Inflammatory macrophage treated with lipopolysaccharide for 4 hours (primary cell): ENCODE data around the gene SLC4A1.

Experiments
- DNase-seq: peaks from one replicate; pipeline ENCODE4 v3.0.0-alpha.2; 2020

Gene SLC4A1

DNA sequence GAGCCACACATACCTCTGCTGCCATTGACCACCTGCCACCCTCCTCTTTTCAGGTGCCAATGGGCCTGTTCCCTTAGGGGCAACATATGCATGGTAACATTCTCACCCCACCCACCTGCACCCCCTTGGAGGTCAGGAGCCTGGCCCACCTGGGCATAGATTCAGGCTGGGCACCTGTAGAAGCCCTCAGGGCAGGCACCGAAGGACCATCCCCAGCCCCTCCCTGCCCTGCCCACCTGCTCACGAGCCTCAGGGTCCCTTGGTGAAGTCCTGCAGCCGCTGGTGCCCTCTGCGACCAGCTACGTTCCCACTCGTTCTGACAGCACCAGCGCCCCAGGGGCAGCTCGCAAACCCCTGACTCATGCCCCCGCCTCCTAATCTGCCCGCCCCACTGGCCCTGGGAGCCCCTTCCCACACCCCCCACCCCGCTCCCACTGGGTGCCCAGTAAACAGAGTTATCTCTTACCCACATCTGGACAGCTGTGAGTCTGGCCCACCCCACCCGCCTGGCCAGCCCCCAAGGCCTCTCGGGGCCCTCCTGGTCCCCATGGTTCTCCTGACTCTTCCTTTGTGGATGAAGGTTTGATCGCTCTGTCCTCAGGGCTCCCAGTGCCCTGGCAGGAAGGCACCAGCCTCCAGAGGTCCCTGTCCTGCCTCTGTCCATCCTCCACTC is at the start of gene SLC4A1:
SLC4A1 (minus strand) TSS at position 318 of the 673 bp plus-strand sequence. CDS start 5,269 bp downstream, outside the sequence.
- no peak for DNase-seq

DNA sequence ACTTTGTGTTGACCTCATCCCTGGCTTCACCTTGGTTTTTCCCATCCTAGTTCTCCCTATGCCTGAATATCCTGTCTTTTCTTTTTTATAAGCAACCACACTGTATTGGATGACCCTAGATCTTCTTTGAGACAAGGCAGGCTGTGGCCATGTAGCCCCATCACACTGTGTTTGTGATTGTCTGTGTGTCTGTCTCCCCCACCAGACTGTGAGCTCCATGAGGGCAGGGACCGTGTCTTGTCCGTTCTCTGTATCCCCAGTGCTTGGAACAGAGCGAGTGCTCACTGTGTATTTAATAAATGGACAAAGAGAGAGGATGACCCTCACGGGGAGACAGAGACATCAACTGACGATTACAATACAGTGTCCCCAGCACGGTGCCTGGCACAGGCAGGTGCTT is 49.6 kb upstream of the SLC4A1 start:
- DNase-seq = no peak

DNA sequence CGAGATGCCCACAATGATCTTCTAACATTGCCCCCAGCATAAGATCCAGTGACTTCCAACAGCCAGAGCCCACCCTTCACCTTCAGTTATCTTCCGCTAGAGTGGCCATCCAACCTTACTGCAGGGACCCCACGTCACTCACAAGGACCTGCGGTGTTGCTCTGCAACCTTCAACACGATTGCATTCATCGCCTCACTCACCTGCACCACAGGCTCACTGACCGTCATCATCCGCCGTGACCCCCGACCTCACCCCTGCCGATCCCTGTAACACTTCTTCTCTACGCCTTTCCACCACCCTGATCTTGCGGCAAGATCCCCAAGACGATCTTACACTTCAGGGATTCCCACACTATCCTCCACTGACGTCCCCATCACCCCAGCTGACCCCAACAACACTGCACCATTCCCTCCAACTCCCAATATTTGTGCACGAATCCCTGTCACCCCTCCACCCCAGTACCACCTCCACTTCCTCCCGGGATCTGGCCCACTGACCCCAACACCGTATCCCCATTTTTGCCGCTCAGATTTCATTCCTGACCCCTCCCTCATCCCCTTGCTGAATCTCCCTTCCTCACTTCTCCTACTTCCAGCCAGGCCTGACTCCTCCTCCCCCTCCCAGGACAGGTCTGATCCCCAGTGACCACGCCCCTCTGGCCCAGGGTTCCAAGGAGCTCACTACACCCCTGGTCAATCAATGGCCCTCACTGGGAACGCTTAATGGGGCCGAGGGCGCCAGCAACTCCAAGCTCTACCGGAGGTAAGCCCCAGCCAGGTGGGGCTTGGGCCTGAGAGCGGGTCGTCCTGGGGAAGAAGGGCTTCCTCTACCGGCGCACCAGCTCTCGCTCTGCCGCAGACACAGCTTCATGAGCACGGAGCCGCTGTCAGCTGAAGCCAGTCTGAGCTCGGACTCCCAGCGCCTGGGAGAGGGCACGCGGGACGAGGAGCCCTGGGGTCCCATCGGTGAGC is 48.1 kb upstream of the SLC4A1 start:
- DNase-seq = no peak

DNA sequence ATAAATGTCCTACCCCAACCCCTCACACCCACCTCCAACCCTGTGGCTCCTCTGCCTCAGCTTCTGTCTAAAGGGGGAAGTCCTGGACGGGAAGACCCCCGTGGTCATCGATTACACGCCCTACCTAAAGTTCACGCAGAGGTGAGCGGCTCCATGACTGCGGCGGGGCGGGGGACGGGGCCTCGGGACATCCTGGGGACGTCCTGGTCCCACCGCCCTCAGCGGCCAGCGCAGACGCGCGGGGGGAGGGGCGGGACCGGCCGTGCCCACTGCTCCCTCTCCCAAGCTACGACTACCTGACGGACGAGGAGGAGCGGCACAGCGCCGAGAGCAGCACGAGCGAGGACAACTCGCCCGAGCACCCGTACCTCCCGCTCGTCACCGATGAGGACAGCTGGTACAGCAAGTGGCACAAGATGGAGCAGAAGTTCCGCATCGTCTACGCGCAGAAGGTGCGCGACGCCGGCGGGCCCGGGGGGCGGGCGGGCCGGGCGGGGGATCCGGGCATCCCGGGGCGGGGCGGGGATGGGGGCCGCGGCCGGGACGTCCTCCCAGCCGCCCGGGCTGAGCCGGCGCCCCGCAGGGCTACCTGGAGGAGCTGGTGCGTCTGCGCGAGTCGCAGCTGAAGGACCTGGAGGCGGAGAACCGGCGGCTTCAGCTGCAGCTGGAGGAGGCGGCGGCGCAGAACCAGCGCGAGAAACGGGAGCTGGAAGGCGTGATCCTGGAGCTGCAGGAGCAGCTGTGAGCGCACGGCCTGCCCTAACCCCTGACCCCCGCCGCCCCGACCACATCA is 47.1 kb upstream of the SLC4A1 start:
- DNase-seq = no peak

DNA sequence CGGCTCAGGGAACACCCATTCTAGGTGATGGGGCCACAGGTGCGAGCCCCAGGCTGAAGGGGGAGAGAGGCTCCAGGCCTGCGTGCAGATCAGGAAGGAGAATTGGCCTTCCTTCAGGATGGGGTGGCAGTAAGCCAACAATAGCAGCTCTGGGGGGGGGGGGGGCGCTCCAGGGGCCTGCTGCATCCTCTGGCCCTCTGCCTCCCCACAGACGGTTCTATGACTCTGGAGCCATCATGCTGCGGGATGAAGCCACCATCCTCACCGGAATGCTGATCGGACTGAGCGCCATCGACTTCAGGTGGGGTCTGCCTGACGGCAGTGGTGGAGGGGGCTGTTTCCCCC is 46.6 kb upstream of the SLC4A1 start:
- no peak for DNase-seq

DNA sequence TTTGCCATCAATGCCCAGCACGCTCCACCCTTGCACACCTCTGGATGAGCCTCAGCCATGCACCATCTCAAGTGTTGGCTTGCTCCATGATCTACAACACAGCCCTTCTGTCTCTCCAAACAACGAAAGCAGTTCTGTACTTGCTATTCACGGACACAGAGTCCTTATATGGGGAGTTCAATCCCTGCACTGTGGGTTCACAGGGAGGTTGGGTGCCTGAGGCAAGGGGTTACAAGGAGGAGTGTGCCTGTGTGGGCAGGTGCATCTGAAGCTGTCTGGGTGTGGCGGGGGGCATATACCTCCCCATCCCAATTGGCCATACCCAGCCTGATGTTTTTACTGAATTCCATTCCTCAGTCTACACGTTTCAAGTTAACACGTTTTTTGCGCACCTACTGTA is 46.1 kb upstream of the SLC4A1 start:
- DNase-seq = no peak

DNA sequence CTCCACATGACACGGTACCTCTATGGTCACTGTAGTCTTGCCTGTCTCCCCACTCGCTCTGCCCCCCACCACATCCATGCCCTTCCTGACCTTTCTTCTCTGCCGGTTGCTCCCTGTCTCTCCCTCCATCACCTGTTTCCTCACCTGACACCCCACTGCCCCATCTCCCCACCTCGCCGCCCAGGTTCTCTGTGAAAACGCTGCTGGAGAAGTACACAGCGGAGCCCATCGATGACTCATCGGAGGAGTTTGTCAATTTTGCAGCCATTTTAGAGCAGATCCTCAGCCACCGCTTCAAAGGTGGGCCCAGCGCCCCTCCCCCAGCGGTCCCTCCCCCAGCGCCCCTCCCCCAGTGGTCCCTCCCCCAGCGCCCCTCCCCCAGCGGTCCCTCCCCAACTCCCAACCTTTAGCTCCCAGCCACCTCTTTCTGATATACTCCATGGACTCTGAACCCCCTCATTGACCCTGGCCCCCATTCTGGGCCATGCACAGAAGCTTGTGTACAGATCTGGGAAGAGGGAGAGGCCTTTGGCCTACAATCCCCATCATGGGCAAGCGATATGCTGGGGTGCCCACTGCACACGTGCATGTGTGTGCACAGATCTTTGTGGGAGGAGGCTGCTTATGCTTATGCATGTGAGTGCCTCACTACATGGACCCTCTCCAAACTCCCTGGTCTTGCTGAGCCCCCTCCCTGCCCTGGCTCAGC is 44.6 kb upstream of the SLC4A1 start:
- no peak for DNase-seq

DNA sequence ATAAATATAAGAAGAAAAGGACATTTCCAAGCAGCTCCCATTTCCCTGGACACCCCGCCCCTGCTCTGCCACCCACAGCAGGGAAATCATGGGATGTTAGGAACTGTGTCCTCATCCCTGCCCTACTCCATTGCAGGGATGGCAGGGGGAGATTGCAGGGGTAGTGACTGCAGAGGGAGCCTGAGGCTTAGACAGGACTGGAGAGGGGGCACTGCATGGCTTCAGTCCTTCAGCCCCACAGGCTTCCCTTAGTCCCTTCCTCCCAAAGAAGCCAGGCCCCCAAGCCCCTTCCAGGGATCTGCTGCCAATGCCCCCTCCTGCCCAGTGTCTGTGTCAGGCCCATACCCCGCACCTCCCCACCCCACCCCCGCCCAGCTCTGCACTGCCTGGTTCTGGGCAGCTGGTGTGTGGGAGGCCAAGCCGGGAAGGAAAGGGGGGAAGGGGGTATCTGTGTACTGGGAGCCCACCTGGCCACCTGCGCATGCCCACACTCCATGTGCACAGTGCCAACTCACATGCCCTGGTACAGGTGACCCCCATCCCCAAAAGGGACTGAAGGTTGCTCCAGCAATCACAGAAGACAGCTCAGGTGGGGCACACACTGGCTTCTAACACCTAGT is 43.7 kb upstream of the SLC4A1 start:
- DNase-seq = no peak

DNA sequence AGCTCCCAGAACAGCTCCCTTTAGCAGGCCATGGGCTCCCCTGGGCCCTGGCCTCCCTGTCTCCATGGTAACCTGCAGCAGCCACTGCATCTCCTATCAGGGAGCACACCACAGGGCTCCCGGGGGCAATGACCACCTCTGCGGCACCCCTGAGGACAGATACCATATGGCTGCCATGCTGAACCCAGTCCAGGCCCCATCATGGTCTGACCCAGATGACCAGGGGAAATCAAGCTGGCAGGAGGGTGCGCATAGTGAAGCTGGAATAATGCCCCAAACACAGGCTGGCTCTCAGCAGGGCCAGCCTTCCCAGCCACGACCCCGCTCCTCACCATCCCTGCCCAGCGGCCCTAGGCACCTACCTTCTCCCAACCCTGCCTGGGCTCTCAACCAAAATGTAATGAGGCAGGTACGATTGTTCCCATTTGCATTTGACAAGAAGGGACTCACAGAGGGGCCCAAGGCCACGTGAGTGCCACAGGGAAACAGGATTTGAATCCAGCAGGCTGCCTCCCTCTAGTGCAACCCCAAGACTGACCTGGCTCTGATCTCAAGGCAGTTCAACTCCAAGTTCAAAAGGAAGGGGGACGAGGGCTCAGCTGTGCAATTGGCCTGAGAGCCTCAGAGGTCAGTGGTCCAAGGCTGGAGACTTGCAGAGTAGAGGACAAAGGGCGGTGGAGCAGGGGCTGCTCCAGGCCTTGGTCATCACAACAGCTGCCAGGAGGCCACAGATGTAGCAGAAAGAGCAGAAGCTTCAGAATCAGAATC is 42.9 kb upstream of the SLC4A1 start:
- no peak for DNase-seq

DNA sequence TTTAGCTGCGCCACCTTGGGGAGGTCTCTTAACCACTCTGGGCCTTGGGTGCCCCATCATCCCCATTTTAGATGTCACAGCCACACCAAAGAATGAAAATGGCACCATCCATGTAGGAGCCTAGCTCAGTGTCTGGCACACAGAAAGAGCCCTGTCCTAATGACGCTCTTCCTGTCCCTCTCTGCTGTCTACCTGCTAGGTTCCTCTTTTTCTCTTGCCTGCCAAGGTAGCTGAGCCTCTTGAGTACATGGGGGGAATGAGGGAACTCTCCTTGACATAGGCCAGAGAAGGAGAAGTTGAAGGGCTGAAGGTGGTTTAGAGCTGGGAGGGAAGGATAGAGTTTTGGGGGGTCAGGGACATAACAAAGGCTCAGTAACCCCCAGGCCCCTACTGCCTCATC is 42.3 kb upstream of the SLC4A1 start:
- DNase-seq = no peak

DNA sequence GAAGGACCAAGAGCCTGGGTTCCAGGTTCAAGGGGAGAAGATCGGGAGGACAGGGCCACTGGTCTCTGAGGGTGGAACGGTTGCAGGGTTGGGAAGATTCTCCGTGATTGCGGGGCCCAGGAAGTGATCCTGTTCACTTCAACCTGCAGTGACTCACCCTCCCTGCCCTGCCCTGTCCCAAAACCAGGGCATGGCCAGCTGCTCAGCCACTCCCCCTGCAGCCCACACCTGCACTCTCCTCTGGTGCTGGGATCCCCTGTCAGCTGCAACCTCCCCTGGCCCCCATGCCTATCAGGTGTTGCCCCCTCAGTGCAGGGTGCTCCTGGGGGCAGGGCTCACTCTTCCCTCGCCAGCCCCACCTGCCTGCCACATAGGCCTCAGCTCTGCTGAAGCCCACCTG is 41.5 kb upstream of the SLC4A1 start:
- no peak for DNase-seq

DNA sequence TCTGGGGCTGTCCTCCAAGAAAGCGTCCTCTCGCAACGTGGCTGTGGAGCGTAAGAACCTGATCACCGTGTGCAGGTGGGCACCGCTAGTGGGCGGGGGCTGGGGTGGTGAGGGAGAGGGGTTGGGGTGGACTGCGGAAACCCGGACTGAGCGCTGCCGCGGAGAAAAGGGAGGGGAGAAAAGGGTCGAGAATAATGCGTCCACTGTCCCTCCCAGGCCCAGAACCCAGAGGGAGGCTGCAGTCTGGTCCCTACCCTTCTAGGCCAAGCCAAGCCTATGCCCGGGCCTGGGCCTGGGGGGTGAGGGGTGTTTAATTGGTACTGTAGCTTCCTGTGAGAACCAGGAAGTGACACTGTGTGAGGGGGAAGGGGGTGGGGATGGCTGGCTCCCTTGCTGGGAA is 40.9 kb upstream of the SLC4A1 start:
- no peak for DNase-seq

DNA sequence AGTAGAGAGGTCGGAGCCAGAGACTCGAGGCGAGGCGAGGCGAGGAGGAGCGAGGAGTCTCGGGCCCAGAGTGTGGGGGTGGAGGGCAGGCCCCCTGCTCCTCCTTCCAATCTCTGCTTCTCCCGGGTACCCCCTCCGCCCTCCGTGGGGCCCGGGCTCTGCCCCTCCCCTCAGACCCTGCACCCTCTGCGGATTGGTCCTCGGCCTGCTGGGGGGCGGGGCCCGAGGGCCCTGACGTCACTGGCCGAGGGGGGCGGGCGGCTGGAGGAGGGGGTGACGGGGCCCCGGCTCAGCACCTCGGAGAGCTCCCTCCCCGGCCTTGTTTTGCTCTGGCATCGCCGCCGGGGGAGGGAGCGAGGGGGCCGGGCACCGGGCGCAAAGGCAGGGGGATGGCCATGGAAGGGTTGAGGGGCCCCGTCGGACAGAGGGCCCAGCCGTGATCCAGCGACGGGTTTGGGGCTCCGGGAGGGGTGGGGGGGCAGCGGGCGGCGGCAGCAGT is 40.4 kb upstream of the SLC4A1 start, which contains the start of gene RUNDC3A:
RUNDC3A (plus strand) TSS at position 282 of the 499 bp plus-strand sequence. CDS start 232 bp downstream, outside the sequence.
- peak; percentile 54 for DNase-seq

DNA sequence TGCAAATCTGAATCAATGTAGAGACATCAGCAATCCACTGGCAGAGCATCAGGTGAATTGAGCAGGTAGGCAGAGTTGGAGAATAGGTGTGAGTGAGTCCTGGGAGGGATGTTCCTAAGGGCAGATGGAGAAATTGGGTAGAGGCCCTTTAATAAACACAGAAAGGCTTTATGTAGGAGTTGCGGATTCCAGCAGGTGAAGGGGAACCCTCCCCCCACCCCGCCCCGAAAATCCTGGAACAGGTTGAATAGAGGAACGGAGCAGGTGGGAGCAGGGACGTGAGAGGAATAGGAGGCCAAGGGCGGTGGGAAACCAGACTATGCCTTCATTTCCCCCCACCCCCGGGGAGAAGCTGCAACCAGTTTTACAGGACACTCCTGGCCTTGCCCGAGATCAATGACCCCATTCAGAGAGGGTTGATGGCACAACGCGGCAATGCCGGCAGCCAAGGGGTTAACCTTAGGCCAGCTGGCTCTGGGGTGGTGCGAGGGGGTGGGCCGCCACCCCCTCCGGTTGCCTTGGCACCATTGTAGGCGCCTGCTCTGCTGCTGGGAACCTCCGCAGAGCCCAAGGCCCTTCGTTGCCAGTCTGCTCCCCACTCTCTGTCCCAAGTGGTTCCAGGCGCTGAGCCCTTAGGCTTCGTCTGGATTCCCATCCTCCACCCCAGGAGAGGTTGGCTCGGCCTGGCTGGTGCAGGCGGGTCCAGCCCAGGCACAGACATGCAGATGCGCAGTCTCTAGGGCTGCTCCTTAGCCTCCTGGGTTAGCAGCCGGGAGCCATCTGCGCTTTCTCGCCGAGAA is 39.7 kb upstream of the SLC4A1 start:
- DNase-seq = no peak

DNA sequence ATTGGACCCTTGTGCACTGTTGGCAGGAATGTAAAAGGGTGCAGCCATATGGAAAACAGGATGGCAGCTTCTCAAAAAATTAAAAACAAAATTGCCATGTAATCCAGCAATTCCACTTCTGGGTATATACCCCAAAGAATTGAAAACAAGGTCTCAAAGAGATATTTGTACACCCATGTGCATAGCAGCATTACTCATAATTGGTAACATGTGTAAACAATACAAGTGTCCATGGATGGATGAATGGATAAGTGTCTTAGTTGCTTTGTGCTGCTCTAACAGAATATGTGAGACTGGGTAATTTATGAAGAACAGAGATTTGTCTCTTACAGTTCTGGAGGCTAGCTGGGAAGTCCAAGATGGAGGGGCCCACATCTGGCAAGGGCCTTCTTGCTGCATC is 36.7 kb upstream of the SLC4A1 start:
- no peak for DNase-seq

DNA sequence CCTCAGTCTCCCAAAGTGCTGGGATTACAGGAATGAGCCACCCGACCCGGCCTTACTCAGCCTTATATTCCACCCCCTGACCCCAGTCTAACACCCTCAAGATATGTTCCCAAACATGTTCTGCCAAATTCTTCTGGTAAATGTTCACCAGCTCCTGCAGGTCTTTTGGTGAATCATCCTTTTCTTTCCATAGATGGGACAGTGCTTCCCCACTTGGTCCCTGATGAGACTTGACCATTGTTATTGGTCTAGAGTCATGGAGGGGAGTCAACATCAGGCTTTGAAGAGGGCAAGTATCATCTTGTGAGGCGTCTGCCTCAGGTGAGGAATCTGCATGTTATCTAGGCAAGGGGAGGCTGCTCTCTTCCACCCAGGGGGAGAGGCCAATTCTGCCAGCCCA is 30.0 kb upstream of the SLC4A1 start:
- DNase-seq = no peak

DNA sequence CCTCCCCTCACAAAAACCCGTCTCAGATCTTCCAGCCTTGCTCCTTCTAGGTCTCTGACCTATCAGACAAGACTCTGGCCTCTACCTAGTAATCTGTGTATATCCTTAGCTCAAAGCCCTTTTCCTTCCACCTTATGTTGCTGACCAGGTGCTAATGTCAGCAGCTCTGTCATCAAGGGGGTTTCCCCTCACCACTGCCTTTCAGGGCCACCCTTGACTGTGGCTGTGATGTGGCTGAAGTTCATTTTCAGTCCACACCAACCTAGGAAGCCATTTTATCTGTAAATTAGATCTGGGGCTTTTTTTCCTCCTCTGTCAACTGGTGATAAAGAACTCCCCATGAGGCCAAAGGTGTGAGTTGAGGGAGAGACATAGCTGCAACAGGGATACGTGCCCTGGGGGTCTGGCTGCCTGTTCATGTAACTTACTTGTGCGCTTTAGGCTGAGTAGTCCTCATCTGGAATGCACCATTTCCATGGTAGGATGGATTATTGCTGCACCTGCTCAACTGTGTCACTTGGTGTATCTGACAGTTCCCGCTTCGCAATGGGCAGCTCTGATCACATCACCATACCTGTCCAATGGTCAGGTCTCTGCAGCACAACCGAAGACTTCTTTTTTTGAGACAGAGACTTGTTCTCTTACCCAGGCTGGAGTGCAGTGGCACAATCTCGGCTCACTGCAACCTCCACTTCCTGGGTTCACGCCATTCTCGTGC is 25.7 kb upstream of the SLC4A1 start:
- DNase-seq = no peak

DNA sequence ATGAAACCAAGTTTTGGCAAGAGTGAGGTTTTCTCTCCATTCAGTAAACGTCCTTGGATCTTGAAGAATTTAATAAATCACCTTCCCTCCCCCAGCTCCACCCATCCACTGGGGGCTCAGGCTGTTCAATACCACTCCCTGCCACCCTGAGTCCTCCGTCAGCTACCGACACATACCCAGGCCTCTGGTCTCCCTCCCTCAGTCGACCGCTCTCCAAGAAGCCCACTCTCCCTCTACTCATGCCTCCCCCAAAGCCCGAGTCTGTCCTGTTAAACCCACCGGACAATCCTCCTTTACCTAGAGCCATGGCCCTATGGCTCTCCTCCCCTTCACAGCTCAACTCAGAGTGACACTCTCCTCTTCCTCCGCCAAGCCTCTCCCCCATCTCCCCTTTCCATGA is 19.7 kb upstream of the SLC4A1 start:
- DNase-seq = no peak

DNA sequence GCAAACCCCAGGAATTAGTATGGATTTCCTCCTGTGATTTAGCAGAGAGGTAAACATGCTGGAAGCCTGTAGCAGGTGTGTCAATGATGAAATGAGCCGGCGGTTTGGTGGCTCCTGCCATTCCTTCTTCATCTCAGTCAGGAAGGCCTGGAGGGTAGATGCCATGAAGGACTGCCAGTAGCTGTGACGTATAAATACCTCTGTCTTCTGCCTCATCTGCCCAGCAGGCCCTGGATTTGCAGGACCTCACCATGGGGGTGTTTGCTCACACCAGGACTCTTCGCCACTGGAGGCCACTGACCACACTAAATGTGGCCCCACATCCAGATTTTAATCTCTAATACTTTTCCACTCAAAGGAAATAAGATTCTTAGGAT is 16.1 kb upstream of the SLC4A1 start:
- DNase-seq = no peak
